Fibroblast of peridontal ligament (primary cell): ENCODE results near the gene GRIP1.
A peak's percentile ranks its signal among the peaks of the same experiment; 100 is the strongest.

Experiments
- DNase-seq: peaks from one replicate; pipeline ENCODE4 v3.0.0-alpha.2; 2010; ENCODE audit errors: extremely low read depth

The GRIP1 gene

DNA sequence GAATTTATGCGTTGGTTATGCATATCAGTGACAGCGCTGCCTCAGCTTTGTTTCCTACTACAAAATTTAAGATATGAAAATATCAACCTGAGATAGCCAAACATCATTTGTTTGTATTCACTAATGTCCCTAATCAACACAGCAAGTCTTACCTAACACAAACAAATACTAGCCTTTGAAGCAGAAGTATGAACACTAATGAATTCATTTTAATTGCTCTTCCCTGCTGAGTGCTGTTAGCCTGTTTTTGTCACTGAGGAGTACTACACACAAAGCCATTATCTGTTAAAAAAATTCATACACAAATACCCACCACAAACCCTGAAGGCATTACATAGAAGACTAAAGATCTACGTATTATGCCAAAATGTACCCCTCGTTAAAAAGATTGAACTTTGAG is 225.8 kb downstream of the GRIP1 start:
- no peak for DNase-seq

DNA sequence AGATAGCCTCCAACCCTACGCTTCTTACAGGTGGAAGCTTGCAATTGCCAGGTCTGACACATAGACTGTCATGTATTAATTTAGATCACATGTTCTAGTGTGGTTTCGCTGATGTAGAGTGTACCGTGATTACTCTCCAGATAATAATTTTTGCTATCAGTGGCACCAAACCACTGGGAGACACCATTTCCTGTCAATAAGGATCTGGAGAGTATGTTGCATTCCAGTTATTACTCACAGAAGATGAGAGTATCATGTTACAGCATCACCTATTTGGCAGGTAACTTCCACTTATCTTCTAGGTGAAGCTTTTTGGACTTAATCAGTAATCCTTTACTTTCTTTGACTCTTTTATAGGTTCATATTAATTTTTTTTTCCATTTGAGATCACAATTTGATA is 229.3 kb downstream of the GRIP1 start:
- DNase-seq, result no peak

DNA sequence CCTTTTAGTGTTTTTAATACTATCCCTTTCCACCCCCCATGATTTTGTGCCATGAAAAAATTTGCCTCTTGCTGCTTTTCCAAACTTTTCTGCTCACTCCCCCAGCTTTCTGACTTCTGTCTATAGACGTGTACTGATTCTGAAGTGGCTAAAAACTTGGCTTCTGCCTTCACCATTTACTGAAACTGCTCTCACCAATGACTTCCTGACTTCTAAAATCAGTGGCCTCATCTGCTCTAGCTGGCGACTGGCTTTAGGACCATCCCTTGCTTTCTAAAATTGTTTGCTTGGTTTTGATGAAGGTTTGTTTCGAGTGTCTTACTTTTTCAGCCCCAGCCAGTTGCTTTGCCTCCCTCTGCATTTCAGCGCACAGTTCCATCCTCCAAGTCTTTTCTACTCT is 231.2 kb downstream of the GRIP1 start:
- no peak for DNase-seq

DNA sequence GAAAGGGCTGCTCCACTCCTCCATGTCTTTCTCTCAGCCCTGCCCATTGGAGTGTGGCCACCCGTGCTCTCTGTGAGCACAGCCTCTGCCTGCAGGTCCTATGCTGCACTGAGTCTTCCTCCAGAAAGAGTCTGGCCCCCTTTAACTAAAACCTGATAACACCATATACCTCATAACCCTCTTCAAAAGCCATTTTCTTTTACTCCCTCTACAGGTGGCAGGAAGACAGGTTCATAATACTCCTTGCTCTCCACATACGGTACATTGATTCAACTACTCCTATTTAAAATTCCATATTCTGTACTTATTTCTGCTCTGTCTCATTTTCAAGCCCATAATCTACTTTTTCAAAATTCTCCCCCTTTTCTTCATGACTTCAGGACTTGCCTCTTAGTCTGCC is 232.6 kb downstream of the GRIP1 start:
- no peak for DNase-seq

- no peak for DNase-seq
Observed at GRCh38 chr12:66441905-66442559, 236.8 kb downstream of the GRIP1 start.

GRCh38 chr12:66438601-66439000 is 240.3 kb downstream of the GRIP1 start:
- DNase-seq, result peak; percentile 28

DNA sequence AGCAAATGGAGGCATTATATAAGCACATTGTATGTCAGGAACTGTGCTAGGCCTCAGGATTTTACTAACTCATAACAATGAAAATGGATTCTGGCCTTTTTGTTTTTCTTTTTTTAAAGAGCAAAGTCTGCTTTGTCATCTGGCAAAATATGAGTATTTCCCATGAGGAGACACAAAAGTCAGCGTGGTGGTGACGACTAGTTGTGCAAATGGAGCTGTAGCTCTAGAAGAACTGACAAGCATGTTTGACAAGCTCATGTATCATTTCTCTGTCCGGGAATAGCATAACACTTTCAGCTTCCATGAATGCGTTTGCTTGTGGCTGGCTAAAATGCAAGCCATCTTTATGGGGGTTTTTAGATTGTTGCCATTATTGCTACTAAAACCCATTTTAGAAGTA is 248.8 kb downstream of the GRIP1 start:
- DNase-seq, result no peak

GRCh38 chr12:66428870-66429269 is 250.0 kb downstream of the GRIP1 start:
- DNase-seq, result no peak

DNA sequence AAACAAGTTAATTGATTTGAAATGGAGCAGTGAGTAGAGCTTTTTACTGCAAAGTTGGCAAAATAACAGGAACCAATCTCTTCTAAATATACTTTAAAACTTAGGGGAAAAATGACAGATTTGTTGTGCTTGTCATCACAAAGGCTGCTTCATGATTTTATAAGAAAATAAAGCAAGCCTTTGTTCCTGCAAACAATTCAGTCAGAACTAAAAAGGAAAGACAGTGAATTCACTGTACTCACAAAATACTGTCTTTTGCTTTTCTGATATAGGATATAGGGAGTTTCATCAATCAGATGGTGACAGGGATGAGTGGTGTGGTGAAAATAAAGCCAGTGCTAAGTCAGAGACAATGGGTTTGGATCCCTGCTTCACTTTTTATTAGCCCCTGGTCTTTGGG is 250.6 kb downstream of the GRIP1 start:
- no peak for DNase-seq

GRCh38 chr12:66426696-66427095 is 252.2 kb downstream of the GRIP1 start:
- no peak for DNase-seq

- no peak for DNase-seq
Observed at GRCh38 chr12:66423266-66423665, 255.6 kb downstream of the GRIP1 start.

GRCh38 chr12:66418908-66419307 is 260.0 kb downstream of the GRIP1 start:
- no peak for DNase-seq

DNA sequence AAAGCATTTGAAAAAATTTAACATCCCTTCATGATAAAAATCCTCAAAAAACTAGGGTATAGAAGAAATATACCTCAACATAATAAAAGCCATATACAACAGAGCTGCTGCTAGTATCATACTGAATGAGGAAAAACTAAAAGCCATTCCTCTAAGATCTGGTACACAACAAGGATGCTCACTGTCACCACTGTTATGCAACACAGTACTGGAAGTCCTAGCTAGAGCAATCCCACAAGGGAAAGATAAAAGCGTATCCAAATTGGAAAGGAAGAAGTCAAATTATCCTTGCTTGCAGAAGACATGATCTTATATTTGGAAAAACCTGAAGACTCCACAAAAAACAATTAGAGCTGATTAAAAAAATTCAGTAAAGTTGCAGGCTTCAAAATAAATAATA is 261.7 kb downstream of the GRIP1 start:
- no peak for DNase-seq

DNA sequence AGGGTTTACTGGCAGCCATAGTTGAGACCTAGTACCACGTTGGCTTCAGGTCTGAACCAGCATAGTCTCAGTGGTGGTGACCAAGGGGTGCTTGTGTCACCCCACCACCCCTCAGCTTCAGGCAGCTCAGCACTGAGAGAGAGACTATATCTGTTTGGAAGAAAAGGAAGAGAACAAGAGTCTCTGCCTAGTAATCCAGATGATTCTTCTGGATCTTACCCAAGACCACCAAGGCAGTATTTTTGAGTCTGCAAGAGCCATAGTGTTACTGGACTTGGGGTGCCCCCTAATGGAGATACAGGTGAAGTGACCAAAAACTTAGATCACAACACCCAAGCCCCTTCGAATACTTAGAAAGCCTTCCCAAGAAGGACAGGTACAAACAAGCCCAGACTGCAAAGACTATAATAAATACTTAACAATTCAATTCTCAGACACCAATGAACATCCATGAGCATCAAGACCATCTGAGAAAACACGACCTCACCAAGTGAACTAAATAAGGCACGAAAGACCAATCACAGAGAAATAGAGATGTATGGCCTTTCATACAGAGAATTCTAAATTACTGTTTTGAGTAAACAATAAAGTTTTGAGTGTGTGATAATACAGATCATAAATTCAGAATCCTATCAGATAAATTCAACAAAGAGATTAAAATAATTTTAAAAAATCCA is 269.5 kb downstream of the GRIP1 start:
- DNase-seq, result peak; percentile 82

DNA sequence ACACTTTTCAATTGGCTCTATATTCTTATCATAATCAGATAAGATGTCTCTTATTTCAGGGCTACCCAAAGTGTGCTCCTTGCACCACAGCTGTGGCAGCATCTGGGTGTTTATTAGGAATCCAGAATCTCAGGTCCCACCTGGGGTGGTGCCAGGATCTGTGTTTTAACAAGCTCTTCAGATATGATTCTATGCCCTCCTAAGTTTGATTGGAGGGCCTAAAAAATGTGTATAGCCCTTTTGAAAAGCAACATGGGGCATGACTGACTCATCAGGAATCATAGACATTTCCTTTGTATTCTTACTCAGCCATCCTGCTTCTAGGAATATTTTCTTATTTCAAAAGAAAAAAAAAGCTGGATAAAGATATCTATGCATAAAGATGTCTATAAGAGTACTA is 273.5 kb downstream of the GRIP1 start:
- DNase-seq, result peak; percentile 29

GRCh38 chr12:66403746-66404145 is 275.1 kb downstream of the GRIP1 start:
- DNase-seq, result peak; percentile 13

DNA sequence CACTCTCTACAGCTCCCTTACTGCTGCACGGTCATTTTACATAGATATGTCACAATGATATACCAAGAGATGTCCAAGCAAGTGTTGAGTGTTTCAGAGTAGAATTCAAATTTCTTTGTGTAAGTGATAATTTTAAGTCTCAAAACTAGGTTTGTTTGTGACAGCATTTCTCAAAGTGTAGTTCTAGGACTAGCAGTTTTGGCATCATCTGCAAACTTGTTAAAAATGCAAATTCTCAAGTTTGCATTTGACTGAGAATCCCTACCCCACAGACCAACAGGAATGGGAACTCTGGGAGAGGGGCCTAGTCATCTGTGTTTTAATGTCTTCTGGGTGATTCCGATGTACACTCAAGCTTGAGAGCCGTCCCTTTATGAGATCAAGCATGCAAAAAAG is 279.0 kb downstream of the GRIP1 start:
- no peak for DNase-seq

GRCh38 chr12:66398931-66399910 is 279.7 kb downstream of the GRIP1 start:
- peak; percentile 40 for DNase-seq

GRCh38 chr12:66397574-66398290 is 281.1 kb downstream of the GRIP1 start:
- no peak for DNase-seq

DNA sequence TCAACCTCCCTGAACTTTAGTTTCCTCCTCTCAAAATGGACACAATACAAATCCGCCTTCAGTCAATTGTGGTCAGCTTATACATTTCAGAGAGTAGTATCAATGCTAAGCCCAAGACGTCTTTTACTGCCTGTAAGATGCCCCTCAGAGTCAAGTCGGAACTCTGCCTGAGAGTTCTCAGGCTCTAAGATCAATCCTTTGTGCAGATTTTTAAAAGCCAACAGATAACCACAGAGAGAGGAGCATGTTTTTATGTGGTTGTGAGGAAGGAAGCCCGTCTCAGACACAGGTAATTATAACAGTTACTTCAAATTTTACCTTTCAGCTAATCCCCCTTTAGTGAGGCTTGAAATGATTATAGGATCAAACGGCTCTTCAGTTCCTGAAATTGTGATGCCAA is 285.0 kb downstream of the GRIP1 start:
- DNase-seq, result no peak

GRCh38 chr12:66392266-66392915 is 286.5 kb downstream of the GRIP1 start:
- DNase-seq, result no peak
